ENCODE measurements around the gene PROSER2.

DNA sequence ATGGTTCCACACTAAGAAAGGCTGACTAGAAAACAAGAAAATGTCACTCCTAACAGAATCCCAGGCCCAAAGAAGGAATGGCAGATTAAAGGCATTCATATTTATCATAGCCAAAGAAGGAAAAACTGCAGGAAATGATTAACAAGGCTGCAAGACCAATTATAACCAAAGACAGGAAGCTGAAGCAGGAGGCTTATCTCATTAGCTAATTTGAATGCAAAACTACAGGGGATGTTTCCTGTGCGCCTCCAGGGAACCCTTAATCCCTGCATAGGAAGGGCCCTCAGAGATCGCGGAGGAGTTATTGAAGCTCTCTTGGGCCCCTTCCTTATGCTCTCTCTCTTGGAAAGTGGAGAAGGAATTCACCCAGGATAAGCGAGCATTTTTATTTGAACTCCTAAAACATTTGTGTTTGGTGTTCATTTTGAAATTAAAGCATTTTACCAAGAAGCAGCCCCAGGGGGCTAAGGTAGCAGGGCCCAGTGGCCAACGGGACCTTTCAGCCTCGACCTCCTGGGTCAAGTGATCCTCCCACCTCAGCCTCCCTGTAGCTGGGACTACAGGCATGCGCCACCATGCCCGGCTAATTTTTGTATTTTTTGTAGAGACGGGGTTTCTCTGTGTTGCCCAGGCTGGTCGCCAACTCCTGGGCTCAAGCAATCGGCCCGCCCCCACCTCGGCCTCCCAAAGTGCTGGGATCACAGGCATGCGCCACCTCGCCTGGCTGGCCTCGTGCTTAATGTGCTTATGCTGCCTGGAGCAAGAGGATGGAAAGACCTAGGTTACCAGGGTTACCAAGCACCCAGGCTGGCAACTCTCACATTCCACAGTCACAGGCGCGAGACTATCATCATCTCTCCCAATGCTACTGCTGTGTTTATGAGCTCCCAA is 24.1 kb upstream of the PROSER2 start:
- TF ChIP-seq EP300 (IDR thresholded peaks at IDR 0.05) (no peak), CTCF (IDR thresholded peaks at IDR 0.05) (no peak)

All from ovary (tissue), 3 donors.